GM18505 (cell line): ENCODE data around the gene KRTAP10-9.
"Not testable (repeated sequence)": the region's sequence is repeated elsewhere in the genome, so short reads cannot be mapped to it uniquely, and the experiment has no call there.

Experiments
- ATAC-seq: cut with Tn5 transposase; IDR thresholded peaks from one replicate; pipeline ENCODE4 v1.9.1; 2021; ENCODE audit not compliant: unreplicated experiment
- POLR2A ChIP-seq: IDR thresholded peaks from 4 replicates; pipeline ENCODE4 v1.6.1; 2011; ENCODE audit warnings: borderline replicate concordance; ENCODE audit not compliant: insufficient read depth, insufficient read length; ENCODE audit errors: extremely low read depth

KRTAP10-9 gene

GRCh38 chr21:44630440-44630839 lies 3.5 kb downstream of the KRTAP10-9 start:
- ATAC-seq, result no peak
- no peak for TF ChIP-seq POLR2A

- ATAC-seq, result no peak
- TF ChIP-seq POLR2A, result no peak
Observed at GRCh38 chr21:44632067-44632466, 5.2 kb downstream of the KRTAP10-9 start.

GRCh38 chr21:44636209-44637017 lies 9.5 kb downstream of the KRTAP10-9 start:
- no peak for ATAC-seq
- TF ChIP-seq POLR2A, result no peak

- no peak for TF ChIP-seq POLR2A
Observed at GRCh38 chr21:44637018-44637850, 10.3 kb downstream of the KRTAP10-9 start, which contains the start of gene KRTAP10-10. KRTAP10-10 (plus strand) TSS chr21:44637356; CDS start chr21:44637418, 62 bp downstream.

GRCh38 chr21:44637851-44638348 lies 11.0 kb downstream of the KRTAP10-9 start:
- not testable (repeated sequence) for ATAC-seq

More at GRCh38 chr21:44637018-44637850, 10.3 kb downstream of the KRTAP10-9 start, which contains the start of gene KRTAP10-10:
- ATAC-seq, result no peak

GRCh38 chr21:44638506-44639330 lies 11.8 kb downstream of the KRTAP10-9 start:
- not testable (repeated sequence) for ATAC-seq

- ATAC-seq, result no peak
- TF ChIP-seq POLR2A, result no peak
Observed at GRCh38 chr21:44639331-44639655, 12.4 kb downstream of the KRTAP10-9 start.

- ATAC-seq, result no peak
- TF ChIP-seq POLR2A, result no peak
Observed at GRCh38 chr21:44640761-44641160, 13.9 kb downstream of the KRTAP10-9 start.

GRCh38 chr21:44643741-44644310 lies 16.9 kb downstream of the KRTAP10-9 start:
- TF ChIP-seq POLR2A, result no peak
- ATAC-seq, result no peak

GRCh38 chr21:44644878-44645277 lies 18.0 kb downstream of the KRTAP10-9 start:
- ATAC-seq, result no peak

GRCh38 chr21:44646366-44647221 lies 19.7 kb downstream of the KRTAP10-9 start, which contains the start of gene KRTAP10-11:
KRTAP10-11 (plus strand) TSS chr21:44646414; CDS start chr21:44646459, 45 bp downstream.
- not testable (repeated sequence) for ATAC-seq

More at GRCh38 chr21:44644878-44645277, 18.0 kb downstream of the KRTAP10-9 start:
- no peak for TF ChIP-seq POLR2A

- ATAC-seq, result no peak
- TF ChIP-seq POLR2A, result no peak
Observed at GRCh38 chr21:44647222-44647552, 20.3 kb downstream of the KRTAP10-9 start.
